Measurements from ENCODE around the gene VPS33B.

DNA sequence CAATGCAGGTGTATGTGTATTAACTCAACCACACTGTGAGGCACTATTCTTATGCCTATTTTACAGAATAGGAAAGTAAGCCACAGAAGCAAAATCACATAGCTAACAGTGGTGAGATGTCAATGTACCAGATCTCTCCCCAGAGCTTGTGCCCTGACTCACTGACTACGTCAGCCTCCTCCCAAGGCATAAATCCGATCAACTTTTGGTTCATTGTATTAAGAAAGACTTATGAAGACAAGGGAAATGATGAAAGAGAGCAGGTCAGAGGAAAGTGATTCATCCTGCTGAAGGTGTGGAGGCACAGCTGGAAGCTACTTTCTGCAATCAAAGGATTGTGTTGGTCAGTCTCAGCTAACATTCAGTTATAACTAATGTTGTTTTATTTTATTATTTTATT lies 44.6 kb upstream of the VPS33B start:
- TF ChIP-seq POLR2AphosphoS5 (IDR thresholded peaks at IDR 0.05; ENCODE audit: low read depth, low read length) (no peak), TAF1 (IDR thresholded peaks at IDR 0.05; ENCODE audit: borderline replicate concordance, insufficient read depth, low read length) (no peak), FOXP2 (optimal IDR thresholded peaks at IDR 0.05; ENCODE audit: borderline replicate concordance, extremely low read depth, extremely low read length, insufficient read depth) (no peak)
- TF ChIP-seq, protein P1, sequence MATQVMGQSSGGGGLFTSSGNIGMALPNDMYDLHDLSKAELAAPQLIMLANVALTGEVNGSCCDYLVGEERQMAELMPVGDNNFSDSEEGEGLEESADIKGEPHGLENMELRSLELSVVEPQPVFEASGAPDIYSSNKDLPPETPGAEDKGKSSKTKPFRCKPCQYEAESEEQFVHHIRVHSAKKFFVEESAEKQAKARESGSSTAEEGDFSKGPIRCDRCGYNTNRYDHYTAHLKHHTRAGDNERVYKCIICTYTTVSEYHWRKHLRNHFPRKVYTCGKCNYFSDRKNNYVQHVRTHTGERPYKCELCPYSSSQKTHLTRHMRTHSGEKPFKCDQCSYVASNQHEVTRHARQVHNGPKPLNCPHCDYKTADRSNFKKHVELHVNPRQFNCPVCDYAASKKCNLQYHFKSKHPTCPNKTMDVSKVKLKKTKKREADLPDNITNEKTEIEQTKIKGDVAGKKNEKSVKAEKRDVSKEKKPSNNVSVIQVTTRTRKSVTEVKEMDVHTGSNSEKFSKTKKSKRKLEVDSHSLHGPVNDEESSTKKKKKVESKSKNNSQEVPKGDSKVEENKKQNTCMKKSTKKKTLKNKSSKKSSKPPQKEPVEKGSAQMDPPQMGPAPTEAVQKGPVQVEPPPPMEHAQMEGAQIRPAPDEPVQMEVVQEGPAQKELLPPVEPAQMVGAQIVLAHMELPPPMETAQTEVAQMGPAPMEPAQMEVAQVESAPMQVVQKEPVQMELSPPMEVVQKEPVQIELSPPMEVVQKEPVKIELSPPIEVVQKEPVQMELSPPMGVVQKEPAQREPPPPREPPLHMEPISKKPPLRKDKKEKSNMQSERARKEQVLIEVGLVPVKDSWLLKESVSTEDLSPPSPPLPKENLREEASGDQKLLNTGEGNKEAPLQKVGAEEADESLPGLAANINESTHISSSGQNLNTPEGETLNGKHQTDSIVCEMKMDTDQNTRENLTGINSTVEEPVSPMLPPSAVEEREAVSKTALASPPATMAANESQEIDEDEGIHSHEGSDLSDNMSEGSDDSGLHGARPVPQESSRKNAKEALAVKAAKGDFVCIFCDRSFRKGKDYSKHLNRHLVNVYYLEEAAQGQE (IDR thresholded peaks at IDR 0.05; ENCODE audit: insufficient read depth in 1 of 2, low read depth in 2 of 2, low read length in 2 of 2) = no peak
